Endodermal cell (in vitro differentiated cells): Measurements from ENCODE around the gene POU2AF1. TPM values are rescaled to one million over a fixed set of nuclear protein-coding genes. Genes with fewer than 3 reads are reported as not detected.

Experiments used
- DNase-seq: peaks from one replicate; pipeline ENCODE4 v3.0.0-alpha.2; 2017
- H3K27ac ChIP-seq: 2 replicates; pipeline ENCODE4 v1.5.1; 2013; ENCODE audit warnings: mild to moderate bottlenecking, low read depth, low read length, moderate library complexity
- H3K27me3 ChIP-seq: 2 replicates; pipeline ENCODE4 v1.6.1; 2013; ENCODE audit warnings: mild to moderate bottlenecking, low read length, moderate library complexity; ENCODE audit not compliant: insufficient read depth, control insufficient read depth, poor library complexity, severe bottlenecking
- H3K36me3 ChIP-seq: 2 replicates; pipeline ENCODE4 v1.7.0; 2013; ENCODE audit warnings: mild to moderate bottlenecking, low read length, moderate library complexity; ENCODE audit not compliant: control insufficient read depth, insufficient read depth
- H3K4me1 ChIP-seq: one replicate; pipeline ENCODE4 v1.7.0; 2013; ENCODE audit warnings: low read length; ENCODE audit not compliant: control insufficient read depth, insufficient read depth
- H3K4me3 ChIP-seq: 2 replicates; pipeline ENCODE4 v1.5.1; 2013; ENCODE audit warnings: mild to moderate bottlenecking, low read length, moderate library complexity
- H3K9ac ChIP-seq: 2 replicates; pipeline ENCODE4 v1.6.1; 2013; ENCODE audit warnings: mild to moderate bottlenecking, low read length, moderate library complexity; ENCODE audit not compliant: poor library complexity, severe bottlenecking; ENCODE audit errors: extremely low read depth
- H3K9me3 ChIP-seq: 2 replicates; pipeline ENCODE4 v1.6.1; 2013; ENCODE audit warnings: mild to moderate bottlenecking, low read length, moderate library complexity; ENCODE audit not compliant: control insufficient read depth
- H3K27ac Mint-ChIP-seq: 2 replicates; pipeline ENCODE4 v1.8.0; 2020; ENCODE audit warnings: mixed read lengths
- H3K27me3 Mint-ChIP-seq: 2 replicates; pipeline ENCODE4 v1.8.0; 2021; ENCODE audit warnings: mild to moderate bottlenecking, mixed read lengths; ENCODE audit not compliant: insufficient read depth
- H3K36me3 Mint-ChIP-seq: 2 replicates; pipeline ENCODE4 v1.8.0; 2020; ENCODE audit warnings: low read depth, mixed read lengths
- H3K4me1 Mint-ChIP-seq: 2 replicates; pipeline ENCODE4 v1.8.0; 2020; ENCODE audit warnings: mixed read lengths
- H3K4me3 Mint-ChIP-seq: 2 replicates; pipeline ENCODE4 v1.8.0; 2020; ENCODE audit warnings: mild to moderate bottlenecking, moderate library complexity, mixed read lengths
- H3K9me3 Mint-ChIP-seq: 2 replicates; pipeline ENCODE4 v1.8.0; 2020; ENCODE audit warnings: mild to moderate bottlenecking, mixed read lengths
- CTCF ChIP-seq: fragments of 200-600 bp; sonication (generic); conservative IDR thresholded peaks from 2 replicates; pipeline ENCODE4 v1.5.0; 2021; ENCODE audit warnings: antibody characterized with exemption, mild to moderate bottlenecking
- WGBS, 2 experiments: methylation state at CpG; one replicate each; pipeline versions ENCODE4 v1.1.5 to v1.1.7; 2013; ENCODE audit warnings: missing lambda C conversion rate in 2 of 2, mixed read lengths in 1 of 2; ENCODE audit not compliant: insufficient coverage in 1 of 2, insufficient read length in 1 of 2; 5-methylcytosine and 5-hydroxymethylcytosine counted together
- total RNA-seq, 2 donors: library from RNA; stranded (reverse); fragmentation: NEBNext Ultra II Directional in 1 of 2; extraction: Animal tissue kit (Norgen Biotek cat#: 25700) in 1 of 2; gene quantifications; 2 replicates in 1 of 2; 3 replicates in 1 of 2; pipeline ENCODE4 v1.2.1, GENCODE V29; 2021

POU2AF1 gene
- total RNA-seq, 2 donors from 2014 or later = 0.46 to 0.77 TPM

DNA sequence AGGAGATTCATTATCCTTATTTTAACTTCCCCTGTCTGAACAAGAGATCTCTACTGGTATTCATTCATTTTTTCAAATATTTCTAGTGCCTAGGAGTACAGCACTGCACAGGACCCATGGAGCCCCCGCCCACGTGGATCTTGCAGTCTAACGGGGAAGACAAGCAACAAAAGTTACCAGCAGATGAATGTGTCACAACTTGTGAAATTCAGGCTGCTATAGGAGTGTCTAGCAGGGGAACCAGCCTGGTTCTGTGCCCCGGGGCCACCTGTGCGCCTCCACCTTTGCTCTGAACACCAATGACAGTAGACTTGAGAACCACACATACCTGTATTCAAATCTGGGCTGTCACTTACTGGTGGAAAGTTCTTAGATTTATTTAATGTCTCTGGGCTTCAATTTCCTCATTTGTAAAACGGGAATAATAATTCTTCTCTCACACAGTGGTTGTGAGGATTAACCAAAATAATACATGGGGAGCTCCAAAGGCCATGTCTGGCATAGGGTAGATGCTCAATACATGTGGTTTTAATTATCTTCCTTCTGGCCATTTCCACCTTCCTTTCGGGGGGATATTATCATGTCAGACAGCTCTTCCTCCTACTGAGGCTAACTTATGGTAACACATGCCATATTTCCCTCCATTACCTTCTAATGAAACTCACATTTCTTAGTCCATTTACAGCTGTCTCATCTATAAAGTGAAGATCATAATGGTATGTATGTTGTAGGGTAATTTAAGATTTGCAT lies 17.8 kb downstream of the POU2AF1 start:
- H3K4me3 ChIP-seq = no peak overlapping the region
- no peak overlapping the region for H3K9ac ChIP-seq
- no peaks in the 10 kb centered on the region for H3K27me3 ChIP-seq
- no peak for TF ChIP-seq CTCF
- Mint-ChIP-seq H3K27ac (peak overlapping the region; percentile 11), H3K27me3 (peaks cover 7% of the 10 kb centered on the region), H3K36me3 (no peaks in the 10 kb centered on the region), H3K9me3 (no peaks in the 10 kb centered on the region), H3K4me3 (no peak overlapping the region), H3K4me1 (peaks cover 14% of the 10 kb centered on the region)
- no peaks in the 10 kb centered on the region for H3K9me3 ChIP-seq
- H3K27ac ChIP-seq = no peak overlapping the region
- WGBS, 2 experiments = 91 to 96% methylated on average over 5 to 7 of the region's 7 CpGs
- no peaks in the 10 kb centered on the region for H3K36me3 ChIP-seq
- peaks cover 8% of the 10 kb centered on the region for H3K4me1 ChIP-seq
- peak; percentile 21 for DNase-seq

DNA sequence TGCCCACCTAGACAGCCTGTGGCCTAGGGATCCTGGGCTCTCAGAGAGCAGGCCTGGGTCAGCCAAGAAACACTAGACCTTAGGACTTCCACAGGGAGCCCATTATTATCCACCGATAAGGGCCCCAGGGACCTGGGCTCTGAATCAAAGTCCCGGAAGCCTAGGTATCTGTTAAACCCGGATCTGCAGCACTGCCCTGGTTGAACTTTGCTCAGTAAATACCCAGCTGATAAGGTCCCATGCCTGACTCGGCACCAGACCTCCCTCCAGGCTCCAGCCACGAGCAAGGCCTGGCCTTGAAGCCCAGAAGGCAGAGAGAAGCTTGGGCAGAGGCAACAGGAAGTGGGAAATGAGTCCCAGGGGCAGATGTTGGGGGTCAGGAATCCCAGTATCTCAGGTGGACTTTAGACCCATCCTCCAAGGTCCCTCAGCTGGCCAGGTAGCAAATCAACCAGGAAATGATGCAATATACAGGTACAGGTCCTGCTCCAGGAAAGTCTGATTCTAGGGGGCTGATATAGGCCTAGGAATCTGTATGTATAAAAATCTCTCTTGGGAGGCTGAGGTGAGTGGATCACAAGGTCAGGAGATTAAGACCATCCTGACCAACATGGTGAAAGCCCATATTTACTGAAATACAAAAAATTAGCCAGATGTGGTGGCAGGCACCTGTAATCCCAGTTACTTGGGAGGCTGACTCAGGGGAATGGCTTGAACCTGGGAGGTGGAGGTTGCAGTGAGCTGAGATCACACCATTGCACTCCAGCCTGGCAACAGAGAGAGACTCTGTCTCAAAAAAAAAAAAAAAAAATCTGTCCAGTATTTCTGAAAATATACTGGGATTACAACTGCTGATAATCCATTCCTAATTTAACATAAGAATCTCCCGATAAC lies 18.7 kb downstream of the POU2AF1 start:
- no peaks in the 10 kb centered on the region for H3K27me3 ChIP-seq
- no peaks in the 10 kb centered on the region for H3K36me3 ChIP-seq
- H3K36me3 Mint-ChIP-seq = no peaks in the 10 kb centered on the region
- H3K9me3 ChIP-seq = no peaks in the 10 kb centered on the region
- 62 to 91% methylated on average over 4 to 6 of the region's 6 CpGs for WGBS, 2 experiments
- no peaks in the 10 kb centered on the region for H3K9me3 Mint-ChIP-seq
- no peak overlapping the region for H3K27ac ChIP-seq
- no peak overlapping the region for H3K27ac Mint-ChIP-seq
- H3K4me1 ChIP-seq = peaks cover 8% of the 10 kb centered on the region
- no peak for TF ChIP-seq CTCF
- no peak overlapping the region for H3K4me3 Mint-ChIP-seq
- H3K4me1 Mint-ChIP-seq = peaks cover 23% of the 10 kb centered on the region
- peak; percentile 61 for DNase-seq
- H3K9ac ChIP-seq = no peak overlapping the region
- H3K4me3 ChIP-seq = no peak overlapping the region
- peaks cover 5% of the 10 kb centered on the region for H3K27me3 Mint-ChIP-seq

DNA sequence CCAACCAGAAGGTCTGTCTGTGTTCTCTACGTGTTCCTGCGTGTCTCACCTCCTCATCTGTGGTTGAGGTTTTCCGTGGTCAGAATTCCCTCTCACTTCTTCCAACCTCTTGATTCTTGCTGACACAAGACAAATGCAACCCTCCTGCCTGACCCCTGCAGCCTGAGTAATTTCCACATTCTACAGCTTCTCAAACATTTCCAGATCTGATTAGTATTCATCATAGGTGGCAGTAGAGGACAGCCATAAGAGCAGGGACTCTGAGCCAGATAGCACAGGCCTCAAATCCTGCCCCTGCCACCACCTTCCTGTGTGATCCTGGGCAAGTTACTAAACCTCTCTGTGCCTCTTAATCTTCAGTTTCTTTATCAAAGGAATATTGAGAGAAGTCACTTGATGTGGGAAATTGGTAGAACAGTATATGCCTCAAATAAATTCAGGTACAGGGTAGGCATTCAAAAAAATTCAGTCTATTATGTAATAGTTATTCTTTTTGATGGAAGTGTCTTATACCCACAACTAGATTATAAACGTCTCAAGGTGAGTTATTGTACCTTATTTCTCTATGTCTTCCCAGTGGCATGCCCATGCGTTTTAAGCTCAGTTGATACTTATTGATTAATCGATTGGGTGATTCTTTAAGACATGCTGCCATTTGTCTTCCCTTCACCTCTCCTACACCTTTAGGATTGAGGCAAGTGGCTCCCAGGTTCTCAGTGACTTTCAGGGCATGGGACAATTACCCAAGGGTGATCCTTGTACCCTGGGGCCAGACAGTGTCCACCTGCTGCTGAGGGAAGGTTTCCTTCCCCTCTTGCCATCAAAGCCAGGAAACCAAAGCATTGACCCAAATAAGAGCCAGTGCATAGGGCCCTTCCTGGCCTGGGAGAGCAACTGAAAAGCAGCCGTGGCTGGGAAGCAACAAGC lies 19.6 kb downstream of the POU2AF1 start:
- Mint-ChIP-seq H3K9me3 (no peaks in the 10 kb centered on the region), H3K36me3 (no peaks in the 10 kb centered on the region), H3K4me3 (no peak overlapping the region), H3K4me1 (peaks cover 26% of the 10 kb centered on the region), H3K27me3 (peaks cover 10% of the 10 kb centered on the region), H3K27ac (peak overlapping the region; percentile 71)
- peaks cover 6% of the 10 kb centered on the region for H3K27me3 ChIP-seq
- H3K9me3 ChIP-seq = no peaks in the 10 kb centered on the region
- TF ChIP-seq CTCF = peak; percentile 38
- no peak overlapping the region for H3K4me3 ChIP-seq
- DNase-seq = peak; percentile 35
- no peaks in the 10 kb centered on the region for H3K36me3 ChIP-seq
- 83 to 92% methylated on average over 5 to 7 of the region's 7 CpGs for WGBS, 2 experiments
- peaks cover 8% of the 10 kb centered on the region for H3K4me1 ChIP-seq
- H3K27ac ChIP-seq = no peak overlapping the region
- no peak overlapping the region for H3K9ac ChIP-seq
